Mesodermal cell (in vitro differentiated cells): ENCODE data around the gene POLH. TPM values are rescaled to one million over a fixed set of nuclear protein-coding genes. Genes with fewer than 3 reads are reported as not detected.
"Not testable (repeated sequence)": the region's sequence is repeated elsewhere in the genome, so short reads cannot be mapped to it uniquely, and the experiment has no call there.

Experiments
- H3K27ac ChIP-seq: 2 replicates; pipeline ENCODE4 v1.7.0; 2013; ENCODE audit warnings: mild to moderate bottlenecking, low read depth, low read length, moderate library complexity; ENCODE audit not compliant: severe bottlenecking
- H3K36me3 ChIP-seq: 2 replicates; pipeline ENCODE4 v1.7.1; 2013; ENCODE audit warnings: mild to moderate bottlenecking, low read length, moderate library complexity; ENCODE audit not compliant: control insufficient read depth, insufficient read depth
- H3K4me1 ChIP-seq: one replicate; pipeline ENCODE4 v1.7.1; 2013; ENCODE audit warnings: mild to moderate bottlenecking, low read length; ENCODE audit not compliant: insufficient read depth, control insufficient read depth, poor library complexity, severe bottlenecking
- H3K4me3 ChIP-seq: 2 replicates; pipeline ENCODE4 v1.7.0; 2013; ENCODE audit warnings: low read length, control low read depth, mild to moderate bottlenecking; ENCODE audit not compliant: insufficient read depth, poor library complexity, severe bottlenecking; ENCODE audit errors: extremely low read depth
- H3K9me3 ChIP-seq: 2 replicates; pipeline ENCODE4 v1.7.1; 2013; ENCODE audit warnings: mild to moderate bottlenecking, low read length, moderate library complexity; ENCODE audit not compliant: control insufficient read depth
- WGBS, 2 experiments: methylation state at CpG; one replicate each; pipeline ENCODE4 v1.1.5; 2013; ENCODE audit warnings: missing lambda C conversion rate in 2 of 2; ENCODE audit not compliant: insufficient coverage in 2 of 2; 5-methylcytosine and 5-hydroxymethylcytosine counted together
- polyA plus RNA-seq, 2 experiments: library from polyadenylated mRNA; stranded (reverse); fragments of 50-300 nt; gene quantifications; one replicate each; pipeline ENCODE4 v1.2.3, GENCODE V29; 2013

POLH gene
- 10.4 TPM for polyA plus RNA-seq (2013, experiment 1 of 2)
- 10.0 TPM for polyA plus RNA-seq (2013, experiment 2 of 2)

- H3K36me3 ChIP-seq: peaks cover 45% of the 10 kb centered on the region
- peaks cover 4% of the 10 kb centered on the region for H3K9me3 ChIP-seq
- H3K4me1 ChIP-seq: peaks cover 8% of the 10 kb centered on the region
- H3K4me3 ChIP-seq: peak within 1 kb of the TSS; percentile 71
- WGBS, 2 experiments: 0 to 1% methylated on average over 67 to 68 of the region's 76 CpGs
- H3K27ac ChIP-seq: peak within 1 kb of the TSS; percentile 73
These were observed at the start of gene POLH, which contains the start of gene XPO5 for GRCh38 chr6:43575772-43576551. POLH (plus strand) TSS chr6:43576185; CDS start chr6:43582320, 6,135 bp downstream. XPO5 (minus strand) TSS chr6:43576038; CDS start chr6:43575864, 174 bp downstream.

GRCh38 chr6:43532201-43532600, 43.8 kb upstream of the POLH start:
- H3K36me3 ChIP-seq: peaks cover 76% of the 10 kb centered on the region
- H3K27ac ChIP-seq: no peak overlapping the region
- no peaks in the 10 kb centered on the region for H3K4me1 ChIP-seq
- no peaks in the 10 kb centered on the region for H3K9me3 ChIP-seq
- 100% methylated on average over 1 of the region's 1 CpG; no CpG with 5 or more reads in 1 of the 2 experiments for WGBS, 2 experiments
- no peak overlapping the region for H3K4me3 ChIP-seq

- 95 to 98% methylated on average over 8 of the region's 17 CpGs for WGBS, 2 experiments
- not testable (repeated sequence) for H3K9me3 ChIP-seq, H3K4me3 ChIP-seq, H3K27ac ChIP-seq, H3K4me1 ChIP-seq
- H3K36me3 ChIP-seq: peaks cover 78% of the 10 kb centered on the region
These were observed 37.0 kb upstream of the POLH start for GRCh38 chr6:43538986-43539385.

DNA sequence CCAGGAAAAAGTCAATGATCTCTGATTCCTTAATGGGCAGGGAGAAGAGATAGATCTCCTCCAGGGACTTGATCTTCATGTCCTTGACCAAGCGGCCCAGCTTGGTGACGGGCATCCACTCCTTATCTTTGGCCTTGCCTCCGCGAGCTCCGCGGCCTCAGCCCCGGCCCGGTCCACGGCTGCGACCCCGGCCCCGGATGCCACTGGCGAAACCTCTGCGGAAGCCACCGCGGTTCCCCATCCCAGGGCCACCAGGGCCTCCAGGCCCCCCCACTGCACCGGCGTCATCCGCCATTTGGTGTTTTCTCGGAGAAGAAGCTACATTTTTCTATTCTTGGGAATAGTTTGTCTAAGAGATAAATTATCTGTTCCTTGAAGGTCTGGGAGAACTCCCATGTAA, 36.6 kb upstream of the POLH start:
- H3K4me3 ChIP-seq, H3K27ac ChIP-seq, H3K9me3 ChIP-seq, H3K4me1 ChIP-seq: not testable (repeated sequence)
- peaks cover 79% of the 10 kb centered on the region for H3K36me3 ChIP-seq
- WGBS, 2 experiments: 98% methylated on average over 17 to 18 of the region's 20 CpGs

DNA sequence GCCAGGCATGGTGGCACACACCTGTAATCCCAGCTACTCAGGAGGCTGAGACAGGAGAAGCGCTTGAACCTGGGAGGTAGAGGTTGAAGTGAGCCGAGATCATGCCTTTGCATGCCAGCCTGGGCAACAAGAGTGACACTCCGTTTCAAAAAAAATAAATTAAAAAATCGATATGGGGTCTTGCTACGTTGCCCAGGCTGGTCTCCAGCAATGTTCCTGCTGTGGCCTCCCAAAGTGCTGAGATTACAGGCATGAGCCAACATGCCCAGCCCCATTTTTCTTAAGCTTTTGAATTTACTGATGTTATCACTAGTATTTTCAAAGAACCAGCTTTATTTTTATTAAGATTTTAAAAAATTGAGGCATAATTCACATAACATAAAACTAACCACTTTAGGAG, 35.5 kb upstream of the POLH start:
- no peak overlapping the region for H3K4me3 ChIP-seq
- 91 to 100% methylated on average over 5 of the region's 5 CpGs for WGBS, 2 experiments
- H3K9me3 ChIP-seq: no peaks in the 10 kb centered on the region
- peaks cover 80% of the 10 kb centered on the region for H3K36me3 ChIP-seq
- H3K4me1 ChIP-seq: no peaks in the 10 kb centered on the region
- no peak overlapping the region for H3K27ac ChIP-seq

DNA sequence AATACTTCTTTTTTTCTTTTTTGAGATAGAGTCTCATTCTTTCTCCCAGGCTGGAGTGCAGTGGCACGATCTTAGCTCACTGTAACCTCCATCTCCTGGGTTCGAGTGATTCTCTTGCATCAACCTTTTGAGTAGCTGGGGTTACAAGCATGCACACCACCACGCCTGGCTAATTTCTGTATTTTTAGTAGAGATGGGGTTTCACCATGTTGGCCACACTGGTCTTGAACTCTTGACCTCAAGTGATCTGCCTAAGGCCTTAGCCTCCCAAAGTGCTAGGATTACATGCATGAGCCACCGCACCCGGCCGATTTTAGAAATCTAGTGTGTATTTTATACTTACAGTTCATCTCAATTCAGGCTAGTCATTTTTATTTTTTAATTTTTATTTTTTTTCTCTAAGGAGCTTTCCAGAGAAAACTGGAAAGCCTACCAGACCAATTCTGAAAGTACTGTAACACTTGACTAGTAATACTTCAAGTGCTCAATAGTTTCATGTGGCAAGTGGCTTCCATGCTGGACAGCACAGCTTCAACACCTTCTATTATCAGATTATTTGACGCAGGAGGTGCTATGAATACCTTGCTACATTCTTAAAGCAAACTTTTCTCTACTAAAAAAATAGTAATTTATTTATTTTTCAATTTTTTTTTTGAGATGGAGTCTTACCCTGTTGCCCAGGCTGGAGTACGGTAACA, 34.1 kb upstream of the POLH start:
- Histone ChIP-seq H3K9me3 (no peaks in the 10 kb centered on the region), H3K36me3 (peaks cover 85% of the 10 kb centered on the region), H3K4me3 (no peak overlapping the region), H3K4me1 (no peaks in the 10 kb centered on the region), H3K27ac (no peak overlapping the region)
- 86 to 100% methylated on average over 2 to 3 of the region's 8 CpGs for WGBS, 2 experiments

GRCh38 chr6:43544461-43544860, 31.5 kb upstream of the POLH start:
- no peak overlapping the region for H3K4me3 ChIP-seq
- no peaks in the 10 kb centered on the region for H3K9me3 ChIP-seq
- no peak overlapping the region for H3K27ac ChIP-seq
- 100% methylated on average over 1 to 3 of the region's 4 CpGs for WGBS, 2 experiments
- H3K4me1 ChIP-seq: no peaks in the 10 kb centered on the region
- H3K36me3 ChIP-seq: peaks cover 86% of the 10 kb centered on the region

DNA sequence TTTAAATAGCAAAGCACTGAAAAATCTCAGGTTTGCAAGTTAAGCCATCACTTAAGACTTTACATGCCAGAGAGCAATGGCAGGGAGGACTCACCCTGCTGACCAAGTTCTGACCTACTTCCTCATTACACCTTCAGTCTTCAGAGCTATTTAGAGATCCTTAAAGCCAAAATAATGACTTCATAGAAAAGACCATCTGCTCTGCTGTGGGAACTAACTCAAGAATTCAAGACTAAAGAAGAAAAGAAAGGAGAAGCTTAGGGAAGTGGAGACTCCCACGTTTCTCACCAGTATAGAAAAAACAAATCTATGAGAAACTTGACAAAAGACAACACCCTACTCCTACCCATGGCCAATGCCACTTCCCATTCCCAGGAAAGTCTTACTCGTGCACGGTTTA, 28.8 kb upstream of the POLH start:
- Histone ChIP-seq H3K36me3 (peaks cover 91% of the 10 kb centered on the region), H3K4me3 (no peak overlapping the region), H3K4me1 (no peaks in the 10 kb centered on the region), H3K27ac (no peak overlapping the region), H3K9me3 (no peaks in the 10 kb centered on the region)
- WGBS, 2 experiments: 95% methylated on average over 2 of the region's 3 CpGs; no CpG with 5 or more reads in 1 of the 2 experiments

- H3K9me3 ChIP-seq, H3K4me1 ChIP-seq, H3K27ac ChIP-seq, H3K4me3 ChIP-seq: not testable (repeated sequence)
- no CpG with 5 or more reads among the region's 7 CpGs for WGBS, 2 experiments
- H3K36me3 ChIP-seq: peaks cover 98% of the 10 kb centered on the region
These were observed 18.4 kb upstream of the POLH start for GRCh38 chr6:43557620-43558019.

DNA sequence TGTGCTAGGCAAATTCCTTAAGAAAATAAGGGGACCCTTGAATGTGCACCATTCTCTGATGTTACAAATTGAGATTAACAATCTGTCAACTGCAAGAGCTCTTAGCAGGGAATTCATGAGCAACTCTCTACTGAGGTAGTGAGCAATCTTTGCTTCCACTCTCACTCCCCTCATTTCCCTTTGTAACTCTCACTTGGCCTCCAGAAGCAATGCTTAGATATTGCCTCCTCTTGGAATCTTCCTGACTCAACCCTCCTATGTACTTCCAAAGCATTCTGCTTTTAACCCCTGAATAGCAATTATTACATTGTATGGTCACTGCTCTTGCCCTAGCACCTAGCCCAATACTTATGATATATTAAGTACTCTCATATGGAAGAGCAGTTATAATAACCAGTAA, 16.7 kb upstream of the POLH start:
- H3K4me3 ChIP-seq: no peak overlapping the region
- no peaks in the 10 kb centered on the region for H3K9me3 ChIP-seq
- H3K36me3 ChIP-seq: peaks cover 99% of the 10 kb centered on the region
- H3K4me1 ChIP-seq: no peaks in the 10 kb centered on the region
- no peak overlapping the region for H3K27ac ChIP-seq
